Stimulated activated CD4-positive, alpha-beta T cell treated with anti-CD3 and anti-CD28 coated beads, Interleukin-1b, Interleukin-23, amount 100 ng/mL, for 1 hour (primary cell): Measurements from ENCODE around the gene FNDC3A.

Source experiments
- DNase-seq, 2 donors: peaks; one replicate each; pipeline ENCODE4 v3.0.0-alpha.2; 2020; ENCODE audit warnings: low read depth in 2 of 2

The FNDC3A gene

GRCh38 chr13:48975856-48976575 is at the start of gene FNDC3A:
TSS of gene FNDC3A (plus strand) at chr13:48975912. CDS start at chr13:49006191, 30,279 bp downstream.
- peak; percentile 60 to 78 for DNase-seq

- DNase-seq = no peak
Measured at GRCh38 chr13:48928757-48929430, 46.8 kb upstream of the FNDC3A start.

- no peak for DNase-seq
Measured at GRCh38 chr13:48930918-48931317, 44.8 kb upstream of the FNDC3A start.

- no peak for DNase-seq
Measured at GRCh38 chr13:48938308-48938943, 37.3 kb upstream of the FNDC3A start.

- DNase-seq = no peak
Measured at GRCh38 chr13:48939728-48940127, 36.0 kb upstream of the FNDC3A start.

GRCh38 chr13:48942131-48942530 is 33.6 kb upstream of the FNDC3A start:
- DNase-seq = no peak

GRCh38 chr13:48944221-48944620 is 31.5 kb upstream of the FNDC3A start:
- DNase-seq = no peak

- no peak for DNase-seq
Measured at GRCh38 chr13:48945626-48946025, 30.1 kb upstream of the FNDC3A start.

GRCh38 chr13:48946163-48946562 is 29.5 kb upstream of the FNDC3A start:
- DNase-seq = no peak

- DNase-seq = no peak
Measured at GRCh38 chr13:48949566-48950500, 25.9 kb upstream of the FNDC3A start.

GRCh38 chr13:48950501-48950875 is 25.2 kb upstream of the FNDC3A start:
- DNase-seq = no peak

- no peak for DNase-seq
Measured at GRCh38 chr13:48954081-48954480, 21.6 kb upstream of the FNDC3A start.

GRCh38 chr13:48955536-48955935 is 20.2 kb upstream of the FNDC3A start:
- no peak for DNase-seq

GRCh38 chr13:48961379-48961778 is 14.3 kb upstream of the FNDC3A start:
- no peak for DNase-seq

GRCh38 chr13:48962281-48962680 is 13.4 kb upstream of the FNDC3A start:
- DNase-seq = no peak

GRCh38 chr13:48965736-48966135 is 10.0 kb upstream of the FNDC3A start:
- no peak for DNase-seq

- no peak for DNase-seq
Measured at GRCh38 chr13:48969685-48970084, 6.0 kb upstream of the FNDC3A start.

GRCh38 chr13:48973845-48974431 is 1.8 kb upstream of the FNDC3A start:
- DNase-seq = no peak

GRCh38 chr13:48975101-48975855 is 434 bp upstream of the FNDC3A start:
- DNase-seq = peak in 1 of 2 donors; percentile 9

- peak in 1 of 2 donors; percentile 29 for DNase-seq
Measured at GRCh38 chr13:48976576-48977285, 1.0 kb downstream of the FNDC3A start.
